Activated T-cell treated with anti-CD3 and anti-CD28 coated beads, Interleukin-2, amount 50 U/mL, for 48 hours (primary cell): Measurements from ENCODE around the gene FBXL5.

ENCODE experiments used
- DNase-seq, 2 experiments: peaks; one replicate each; pipeline ENCODE4 v3.0.0-alpha.2; 2020

Gene FBXL5, protein sequence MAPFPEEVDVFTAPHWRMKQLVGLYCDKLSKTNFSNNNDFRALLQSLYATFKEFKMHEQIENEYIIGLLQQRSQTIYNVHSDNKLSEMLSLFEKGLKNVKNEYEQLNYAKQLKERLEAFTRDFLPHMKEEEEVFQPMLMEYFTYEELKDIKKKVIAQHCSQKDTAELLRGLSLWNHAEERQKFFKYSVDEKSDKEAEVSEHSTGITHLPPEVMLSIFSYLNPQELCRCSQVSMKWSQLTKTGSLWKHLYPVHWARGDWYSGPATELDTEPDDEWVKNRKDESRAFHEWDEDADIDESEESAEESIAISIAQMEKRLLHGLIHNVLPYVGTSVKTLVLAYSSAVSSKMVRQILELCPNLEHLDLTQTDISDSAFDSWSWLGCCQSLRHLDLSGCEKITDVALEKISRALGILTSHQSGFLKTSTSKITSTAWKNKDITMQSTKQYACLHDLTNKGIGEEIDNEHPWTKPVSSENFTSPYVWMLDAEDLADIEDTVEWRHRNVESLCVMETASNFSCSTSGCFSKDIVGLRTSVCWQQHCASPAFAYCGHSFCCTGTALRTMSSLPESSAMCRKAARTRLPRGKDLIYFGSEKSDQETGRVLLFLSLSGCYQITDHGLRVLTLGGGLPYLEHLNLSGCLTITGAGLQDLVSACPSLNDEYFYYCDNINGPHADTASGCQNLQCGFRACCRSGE

DNA sequence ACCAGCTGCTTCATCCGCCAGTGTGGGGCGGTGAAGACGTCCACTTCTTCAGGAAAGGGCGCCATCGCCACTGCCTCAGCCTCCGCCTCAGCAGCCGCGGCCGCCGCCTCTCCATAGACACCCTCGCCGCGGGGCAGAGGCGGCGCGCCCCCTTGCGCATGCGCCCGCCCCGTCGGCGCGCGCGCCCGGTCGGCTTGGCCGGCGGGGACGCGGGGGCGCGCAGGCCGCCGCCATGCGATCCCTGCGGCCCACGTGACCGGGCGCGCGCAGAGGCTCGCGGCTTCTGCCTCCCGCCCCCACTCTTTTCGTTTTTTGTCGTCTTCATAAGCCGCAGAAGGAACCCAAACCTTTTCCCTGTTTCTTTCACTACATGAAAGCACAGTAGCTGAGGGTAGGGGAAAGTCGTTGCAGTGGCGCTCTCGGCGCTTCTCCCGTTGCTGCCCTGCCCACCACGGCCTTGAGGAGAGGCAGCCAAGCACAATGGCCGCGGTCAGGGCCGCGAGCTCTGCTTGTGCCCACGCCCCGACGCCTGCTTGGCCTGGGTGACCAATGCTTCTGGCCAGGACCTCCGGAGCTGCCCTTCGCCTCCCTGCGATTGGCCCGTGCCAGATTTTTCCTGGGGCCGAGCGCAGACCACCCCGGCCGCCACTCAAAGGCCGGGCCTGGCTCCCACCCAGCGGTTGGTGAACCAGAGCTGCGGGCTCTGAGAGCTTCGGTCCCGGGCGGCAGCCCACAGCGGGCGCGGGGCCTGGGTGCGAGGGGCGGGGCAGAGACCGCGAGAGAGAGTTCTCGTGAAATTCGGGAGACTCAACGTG, at the start of gene FBXL5:
Gene FBXL5, minus strand, starts transcription at position 135 of the 815 bp plus-strand sequence. Its CDS starts 70 bp downstream, at position 65.
- peak; percentile 85 to 89 for DNase-seq

DNA sequence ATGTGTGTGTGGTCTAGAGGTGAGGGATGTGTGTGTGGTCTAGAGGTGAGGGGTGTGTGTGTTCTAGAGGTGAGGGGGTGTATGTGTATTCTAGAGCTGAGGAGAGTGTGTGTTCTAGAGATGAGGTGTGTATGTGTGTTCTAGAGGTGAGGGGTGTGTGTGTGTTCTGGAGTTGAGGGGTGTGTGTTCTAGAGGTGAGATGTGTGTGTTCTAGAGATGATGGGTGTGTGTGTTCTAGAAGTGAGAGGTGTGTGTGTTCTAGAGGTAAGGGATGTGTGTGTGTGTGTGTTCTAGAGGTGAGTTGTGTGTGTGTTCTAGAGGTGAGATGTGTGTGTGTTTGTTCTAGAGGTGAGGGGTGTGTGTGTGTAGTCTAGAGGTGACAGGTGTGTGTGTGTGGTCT, 49.0 kb upstream of the FBXL5 start:
- no peak for DNase-seq

DNA sequence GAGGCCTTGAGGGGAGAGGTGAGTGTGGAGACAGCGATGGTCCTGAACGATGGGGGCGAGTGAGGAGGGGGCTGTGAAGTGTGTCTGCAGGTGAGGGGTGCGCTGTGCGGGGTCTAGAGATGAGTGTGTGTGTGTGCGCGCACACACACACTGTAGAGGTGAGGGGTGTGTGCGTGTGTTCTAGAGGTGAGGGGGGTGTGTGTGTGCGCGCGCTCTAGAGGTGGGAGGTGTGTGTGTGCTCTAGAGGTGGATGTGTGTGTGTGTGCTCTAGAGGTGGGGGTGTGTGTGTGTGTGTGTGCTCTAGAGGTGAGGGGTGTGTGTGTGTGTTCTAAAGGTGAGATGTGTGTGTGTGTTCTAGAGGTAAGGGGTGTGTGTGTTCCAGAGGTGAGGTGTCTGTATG, 48.3 kb upstream of the FBXL5 start:
- no peak for DNase-seq

DNA sequence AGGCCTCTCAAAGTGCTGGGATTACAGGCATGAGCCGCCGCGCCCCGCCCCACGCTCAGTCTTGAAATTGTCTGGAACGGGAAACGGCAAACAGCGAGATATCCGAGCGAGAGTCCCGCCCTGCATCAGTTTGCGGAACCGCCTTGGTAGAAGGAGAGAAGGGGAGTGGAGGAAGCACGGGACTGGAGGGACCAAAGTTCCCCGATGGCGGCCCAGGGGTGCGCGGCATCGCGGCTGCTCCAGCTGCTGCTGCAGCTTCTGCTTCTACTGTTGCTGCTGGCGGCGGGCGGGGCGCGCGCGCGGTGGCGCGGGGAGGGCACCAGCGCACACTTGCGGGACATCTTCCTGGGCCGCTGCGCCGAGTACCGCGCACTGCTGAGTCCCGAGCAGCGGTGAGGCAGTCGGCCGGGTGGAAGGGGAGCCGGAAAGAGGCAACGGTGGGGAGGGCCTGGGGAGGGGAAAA, 47.8 kb upstream of the FBXL5 start, which contains the start of gene BST1:
Gene BST1, plus strand, starts transcription at position 125 of the 463 bp plus-strand sequence. Its CDS starts 80 bp downstream, at position 205.
- peak; percentile 68 to 70 for DNase-seq

DNA sequence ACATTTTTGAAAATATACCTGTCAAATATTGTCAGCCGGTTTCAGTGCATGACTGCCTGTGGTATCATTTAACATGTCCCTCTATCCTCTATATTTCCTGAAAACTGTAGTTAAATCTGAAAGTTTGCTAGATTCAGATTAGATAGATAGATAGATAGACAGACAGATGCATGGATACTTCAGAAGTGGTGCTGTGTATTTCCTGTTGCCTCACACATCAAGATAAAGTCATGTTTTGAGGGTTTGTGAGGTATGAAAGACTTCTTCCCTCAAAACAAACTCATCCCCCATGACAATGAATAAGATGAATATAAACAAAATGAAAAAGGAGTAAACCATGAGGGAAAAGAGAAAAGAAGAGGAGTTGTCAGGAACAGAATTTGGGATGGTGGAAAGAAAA, 41.7 kb upstream of the FBXL5 start:
- DNase-seq = no peak

DNA sequence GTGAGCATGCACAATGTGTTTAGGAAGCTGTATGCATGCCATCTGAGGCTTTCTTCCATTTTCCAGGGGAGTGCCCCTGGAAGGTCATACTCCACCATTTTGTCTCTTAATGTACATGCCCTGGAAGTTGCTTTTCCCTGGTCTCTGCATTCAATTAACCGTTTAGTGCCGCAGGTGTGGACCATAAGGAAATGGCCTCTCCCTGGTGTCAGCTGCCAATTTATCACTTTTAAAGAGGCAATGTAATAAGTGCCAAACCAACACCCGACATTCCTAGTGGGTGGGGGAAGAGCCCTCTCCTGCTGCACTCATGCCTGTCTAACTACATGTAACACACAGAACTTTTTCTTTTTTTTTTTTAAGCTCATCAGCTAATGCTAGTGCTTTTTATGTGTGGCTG, 40.6 kb upstream of the FBXL5 start:
- DNase-seq = no peak

DNA sequence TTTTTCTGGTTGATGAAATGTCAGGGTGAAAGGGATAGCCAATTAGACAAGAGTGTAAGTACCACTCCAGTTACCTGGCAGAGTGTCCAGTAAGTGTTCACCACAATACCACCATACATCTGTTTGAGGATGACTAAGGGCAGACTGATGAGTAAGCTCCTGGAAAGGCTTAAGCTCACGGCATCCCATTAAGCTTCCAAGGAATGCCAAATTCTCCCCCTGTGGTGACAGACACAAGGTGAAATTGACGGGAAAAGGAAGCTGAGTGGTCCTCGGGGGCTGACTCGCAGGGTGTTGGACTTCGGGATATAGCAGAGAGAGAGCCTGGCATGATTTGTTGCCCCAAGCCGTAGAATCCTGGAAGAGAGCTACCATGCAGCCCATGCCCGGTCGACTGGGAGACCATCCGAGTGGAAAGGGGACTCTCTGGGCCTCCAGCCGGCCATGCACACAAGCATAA, 40.1 kb upstream of the FBXL5 start:
- DNase-seq = no peak

DNA sequence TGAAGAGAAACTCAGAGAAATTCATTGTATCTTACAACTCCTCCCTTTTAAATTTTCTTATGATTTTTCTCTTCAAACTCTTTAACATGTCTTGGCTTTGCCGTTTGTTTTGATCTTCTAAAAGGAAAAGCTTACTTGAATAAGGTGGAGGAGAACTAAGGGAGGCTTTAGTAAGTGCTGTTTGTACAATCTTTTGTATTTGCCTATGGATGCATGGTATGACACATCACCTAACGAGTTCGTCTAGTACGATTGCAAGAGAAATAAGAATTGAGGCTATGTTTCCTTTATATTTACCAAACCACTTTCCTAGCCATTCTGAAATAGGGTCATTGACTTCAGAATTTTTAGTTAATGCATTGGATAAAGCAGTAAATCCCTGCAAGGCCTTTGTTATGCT, 39.3 kb upstream of the FBXL5 start:
- no peak for DNase-seq

DNA sequence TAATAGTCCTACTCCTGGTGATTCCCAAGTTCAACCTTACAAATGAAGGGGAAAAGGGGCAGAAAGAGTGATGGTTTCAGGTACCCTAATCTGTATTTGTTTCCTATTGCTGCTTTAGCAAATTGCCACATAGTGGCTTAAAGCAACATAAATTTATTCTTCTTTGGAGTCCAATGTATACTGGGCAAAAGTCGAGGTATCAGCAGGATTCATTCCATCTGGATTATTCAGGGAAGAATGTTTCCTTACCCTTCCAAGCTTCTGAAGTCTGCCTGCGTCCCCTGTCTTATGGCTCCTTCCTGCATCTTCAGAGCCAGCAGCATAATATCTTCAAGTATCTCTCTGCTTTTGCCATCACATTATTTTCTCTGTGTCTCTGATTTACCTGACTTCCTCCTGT, 37.4 kb upstream of the FBXL5 start:
- no peak for DNase-seq

DNA sequence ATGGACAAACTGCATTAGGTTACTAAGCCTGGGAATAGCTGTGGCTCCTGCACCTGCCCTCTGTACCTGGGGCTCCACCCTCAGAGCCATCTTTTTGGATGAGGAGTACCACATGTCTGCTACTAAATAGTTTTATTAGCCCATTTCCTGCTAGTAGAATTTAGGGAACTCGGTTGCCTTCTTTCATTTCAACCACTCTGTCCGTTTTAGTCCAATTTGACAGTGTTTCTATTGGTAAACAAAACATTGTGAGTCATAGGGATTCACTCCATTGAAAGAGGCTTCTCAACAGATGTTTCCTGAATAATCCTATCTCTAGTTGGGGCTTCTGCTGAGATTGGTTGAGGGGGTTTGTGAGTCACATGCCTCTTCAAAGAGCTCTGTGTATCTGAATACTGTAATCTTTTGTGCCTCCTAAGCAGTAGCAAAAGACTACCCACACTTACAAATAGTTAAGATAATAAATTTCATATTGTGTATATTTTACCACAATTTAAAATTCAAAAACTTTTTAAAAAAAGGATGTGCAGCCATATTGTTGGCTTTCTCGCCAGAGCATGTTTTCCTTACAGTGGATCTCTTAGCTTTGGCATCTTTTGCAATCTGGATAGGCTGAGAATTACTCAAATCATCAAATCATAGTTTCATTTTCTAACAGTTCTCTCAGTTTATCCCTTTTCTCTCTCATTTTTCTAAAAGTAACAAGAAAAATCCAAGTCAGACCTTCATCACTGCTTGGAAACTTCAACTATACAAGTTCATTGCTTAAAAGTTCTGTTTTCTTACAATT, 36.4 kb upstream of the FBXL5 start:
- DNase-seq = no peak

DNA sequence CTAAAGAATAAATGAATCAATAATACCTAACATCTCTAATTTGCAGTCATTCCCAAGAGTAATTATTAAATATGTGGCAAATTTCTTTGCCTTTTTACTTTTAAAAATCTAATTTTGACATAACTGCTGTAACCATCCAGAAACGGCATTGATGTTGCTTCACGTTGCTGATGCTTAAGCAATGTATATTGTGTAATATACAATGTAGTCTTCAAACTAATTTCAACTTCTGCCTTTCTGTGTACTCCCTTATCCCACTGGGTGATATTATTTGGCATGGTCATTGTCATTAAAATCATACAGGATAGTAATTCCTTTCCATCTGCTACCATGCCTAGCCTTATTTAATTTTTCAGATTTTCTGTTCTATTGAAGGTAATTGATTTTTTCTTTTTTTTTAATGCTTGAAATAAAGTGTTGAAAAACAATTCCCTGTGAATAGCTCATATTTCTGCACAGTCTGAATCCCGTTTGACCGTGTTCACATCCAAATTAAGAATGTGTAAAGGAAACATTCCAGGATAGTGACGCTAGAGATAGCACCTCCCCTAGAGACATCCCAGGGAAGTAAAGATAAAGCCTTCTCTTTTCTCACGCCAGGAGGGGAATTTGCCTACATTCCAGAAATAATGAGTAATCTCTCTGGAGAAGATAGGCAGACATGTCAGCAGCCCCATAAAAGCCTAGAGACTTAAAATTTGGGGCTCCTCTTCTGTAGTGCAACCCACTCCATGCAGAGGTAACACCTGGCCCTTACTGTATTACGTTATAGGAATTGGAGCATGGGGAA, 35.1 kb upstream of the FBXL5 start:
- no peak for DNase-seq

DNA sequence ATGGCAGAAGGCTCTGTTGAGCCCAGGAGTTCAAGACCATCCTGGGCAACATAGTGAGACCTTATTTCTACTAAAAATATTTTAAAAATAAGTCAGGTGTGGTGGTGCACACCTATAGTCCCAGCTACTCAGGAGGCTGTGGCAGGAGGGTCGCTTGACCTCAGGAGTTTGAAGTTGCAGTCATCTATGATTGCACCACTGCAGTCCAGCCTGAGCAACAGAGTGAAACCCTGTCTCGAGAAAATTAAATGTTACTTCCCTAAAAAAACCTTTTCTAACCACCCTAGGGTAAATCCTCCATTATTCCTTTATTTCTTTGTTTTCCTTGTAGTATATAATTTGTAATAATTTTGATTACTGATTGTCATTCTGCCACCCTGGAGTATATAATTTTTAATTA, 34.4 kb upstream of the FBXL5 start:
- DNase-seq = no peak

DNA sequence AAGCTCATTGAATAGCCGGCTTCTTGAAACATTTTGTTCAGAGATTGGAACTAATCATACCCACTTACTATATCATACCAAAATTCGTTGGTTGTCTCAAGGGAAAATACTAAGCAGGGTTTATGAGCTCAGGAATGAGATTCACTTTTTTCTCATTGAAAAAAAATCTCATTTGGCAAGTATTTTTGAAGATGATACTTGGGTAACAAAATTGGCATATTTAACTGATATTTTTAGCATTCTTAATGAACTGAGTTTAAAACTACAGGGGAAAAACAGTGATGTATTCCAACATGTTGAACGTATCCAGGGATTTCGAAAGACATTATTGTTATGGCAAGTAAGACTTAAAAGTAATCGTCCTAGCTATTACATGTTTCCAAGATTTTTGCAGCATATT, 32.9 kb upstream of the FBXL5 start:
- DNase-seq = no peak

DNA sequence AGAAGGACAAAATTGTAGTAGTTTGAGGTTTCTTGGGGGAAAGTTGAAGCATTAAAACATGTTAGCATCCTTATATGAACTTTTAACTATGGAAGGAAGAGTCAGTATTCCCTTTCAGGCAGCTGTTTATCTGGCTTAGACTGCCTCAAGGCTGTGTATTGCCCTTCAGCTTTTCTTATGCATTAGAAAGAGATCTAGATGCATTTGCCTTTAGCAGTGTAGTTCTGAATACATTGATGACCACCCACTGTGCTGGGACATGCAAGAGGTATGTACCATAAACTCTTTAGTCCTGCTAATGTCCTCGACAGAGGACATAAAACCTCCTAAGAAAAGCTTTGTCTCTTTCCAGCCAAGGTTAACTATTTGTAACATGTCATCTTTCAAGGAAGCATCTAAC, 29.3 kb upstream of the FBXL5 start:
- DNase-seq = no peak

DNA sequence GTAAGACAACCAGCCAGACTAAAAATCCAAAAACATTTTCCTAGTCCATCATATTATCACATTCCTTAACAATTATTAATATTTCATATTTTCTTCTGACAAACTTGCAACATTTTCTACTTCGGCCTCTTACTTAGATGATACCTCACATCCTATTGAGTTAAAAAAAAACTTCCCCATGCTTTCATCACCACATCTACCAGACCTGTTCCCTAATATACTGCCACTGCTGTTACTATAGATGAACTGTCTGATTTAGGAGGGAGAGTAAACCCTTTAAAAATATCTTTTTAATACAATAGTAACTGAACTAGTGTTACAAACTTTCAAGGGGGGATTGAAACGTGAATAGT, 28.0 kb upstream of the FBXL5 start:
- no peak for DNase-seq

DNA sequence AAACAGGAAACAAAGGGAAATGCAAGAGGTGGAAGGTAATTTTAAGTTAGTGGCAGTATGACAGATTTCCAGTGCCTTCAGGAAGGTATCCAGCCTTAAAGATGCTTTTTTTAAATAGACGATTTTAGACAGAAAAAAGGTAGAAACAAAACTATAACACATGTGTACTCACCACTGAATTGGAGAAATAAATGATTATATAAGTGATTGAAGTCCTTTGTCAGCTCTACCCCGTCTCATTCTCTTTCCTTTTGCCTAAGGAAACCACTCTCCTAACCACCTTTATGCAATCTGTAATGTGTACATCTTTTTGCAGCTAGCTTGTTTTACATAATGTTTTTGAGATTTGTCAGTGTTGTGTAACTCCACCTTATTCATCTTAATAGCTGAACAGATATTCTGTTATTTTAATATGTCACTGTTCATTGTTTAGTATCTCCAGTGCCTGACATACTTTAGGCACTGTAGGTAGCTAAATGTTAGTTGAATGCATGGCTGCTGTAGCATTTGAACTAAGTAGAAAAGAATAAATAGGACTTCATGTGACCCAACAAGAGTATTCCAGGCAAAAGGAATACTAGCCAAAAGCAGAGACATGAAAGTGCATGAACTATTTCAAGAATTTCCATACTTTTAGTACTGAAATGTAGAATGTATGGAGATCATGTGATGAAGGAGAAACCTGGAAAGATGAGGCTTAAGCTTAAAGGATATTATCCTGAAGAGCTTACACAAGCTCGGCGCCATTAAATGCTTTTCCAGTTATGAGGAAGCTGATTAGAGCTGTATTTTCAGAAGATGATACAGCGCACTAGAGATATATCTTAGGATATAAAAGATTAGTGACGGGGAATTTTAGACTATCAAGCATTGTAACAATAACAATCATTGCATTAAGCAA, 27.3 kb upstream of the FBXL5 start:
- DNase-seq = no peak

DNA sequence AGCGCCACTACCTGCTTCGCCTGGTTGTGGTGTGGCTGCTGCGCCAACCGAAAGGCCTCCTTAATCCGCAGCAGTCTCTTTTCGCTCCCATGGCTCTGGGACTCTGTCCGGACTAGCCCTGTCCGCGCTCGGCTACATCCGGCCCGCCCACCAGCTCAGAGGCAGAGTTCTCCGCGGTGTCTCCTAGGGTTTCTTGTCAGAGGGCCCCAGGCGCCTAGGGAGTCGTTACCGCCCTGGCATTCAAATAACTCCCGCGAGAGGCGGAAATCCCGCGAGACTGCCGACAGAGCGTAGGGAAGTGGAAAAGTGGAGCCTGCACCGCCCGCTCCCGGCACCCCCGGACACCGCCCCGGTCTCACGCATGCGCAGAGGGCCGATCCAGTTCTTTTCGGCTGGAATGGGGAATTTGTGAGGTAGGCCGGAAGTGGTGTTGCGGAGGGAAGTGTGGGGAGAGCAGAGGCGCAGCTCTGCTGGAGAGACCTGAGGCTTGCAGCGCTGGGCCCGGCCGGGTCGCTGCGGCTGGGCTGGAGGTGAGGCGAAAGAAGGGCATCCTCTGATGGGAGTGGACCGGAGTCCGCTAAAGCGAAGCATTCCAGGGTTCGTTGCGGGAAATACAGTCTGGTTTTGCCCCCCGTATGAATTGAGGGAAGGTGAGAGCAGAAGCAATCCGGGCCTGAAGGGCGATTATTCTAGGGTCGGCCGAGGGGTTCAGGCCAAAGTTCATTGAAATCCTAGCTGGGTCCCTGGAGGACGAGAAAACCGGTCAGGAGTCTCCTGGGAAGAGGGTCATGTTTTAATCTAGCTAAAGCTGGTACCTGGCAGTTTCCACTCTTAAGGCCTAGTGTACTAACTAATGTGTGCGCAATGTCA, 26.4 kb upstream of the FBXL5 start, which contains the start of gene FAM200B:
Gene FAM200B, plus strand, starts transcription at position 456 of the 870 bp plus-strand sequence. CDS start 5,151 bp downstream, outside the sequence.
- DNase-seq = peak; percentile 100

DNA sequence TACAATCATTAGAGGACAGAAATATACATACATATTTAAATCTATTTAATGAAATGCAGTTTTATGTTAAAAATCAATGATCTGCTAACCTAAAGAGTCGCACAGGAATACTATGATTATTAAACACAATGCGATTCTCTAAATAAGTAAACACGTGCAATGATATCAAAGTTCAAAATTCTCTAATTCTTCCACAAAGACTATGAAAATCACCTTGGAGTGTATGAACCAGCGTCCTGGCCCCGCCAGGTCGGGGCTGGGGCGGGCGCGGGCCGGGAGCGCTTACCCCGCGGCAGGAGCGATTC, 25.9 kb upstream of the FBXL5 start:
- no peak for DNase-seq

DNA sequence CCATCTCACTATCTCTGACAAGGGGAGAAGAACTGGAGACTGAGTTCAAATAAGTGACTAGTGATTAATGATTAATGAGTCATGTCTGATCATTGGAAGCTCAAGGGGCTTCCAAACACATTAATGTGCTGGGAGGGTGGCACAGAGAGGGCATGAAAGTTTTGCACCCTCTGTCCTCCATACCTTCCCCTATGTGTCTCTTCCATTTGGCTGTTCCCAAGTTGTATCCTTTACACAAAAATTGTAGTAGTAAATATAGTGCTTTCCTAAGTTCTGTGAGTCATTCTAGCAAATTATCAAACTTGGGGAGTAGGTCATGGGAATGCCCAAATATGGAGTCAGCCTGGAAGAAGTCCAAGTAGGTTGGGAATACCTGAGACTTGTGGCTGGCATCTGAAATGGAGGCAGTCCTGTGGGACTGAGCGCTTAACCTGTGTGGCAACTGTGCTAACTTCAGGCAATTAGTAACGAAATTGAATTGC, 22.4 kb upstream of the FBXL5 start:
- no peak for DNase-seq
